GM10847 (cell line): ENCODE results near the gene ARID1A.

Source experiments
- POLR2A ChIP-seq: IDR thresholded peaks from 2 replicates; pipeline ENCODE4 v1.6.1; 2011; ENCODE audit not compliant: insufficient read length; ENCODE audit errors: extremely low read depth

ARID1A gene

DNA sequence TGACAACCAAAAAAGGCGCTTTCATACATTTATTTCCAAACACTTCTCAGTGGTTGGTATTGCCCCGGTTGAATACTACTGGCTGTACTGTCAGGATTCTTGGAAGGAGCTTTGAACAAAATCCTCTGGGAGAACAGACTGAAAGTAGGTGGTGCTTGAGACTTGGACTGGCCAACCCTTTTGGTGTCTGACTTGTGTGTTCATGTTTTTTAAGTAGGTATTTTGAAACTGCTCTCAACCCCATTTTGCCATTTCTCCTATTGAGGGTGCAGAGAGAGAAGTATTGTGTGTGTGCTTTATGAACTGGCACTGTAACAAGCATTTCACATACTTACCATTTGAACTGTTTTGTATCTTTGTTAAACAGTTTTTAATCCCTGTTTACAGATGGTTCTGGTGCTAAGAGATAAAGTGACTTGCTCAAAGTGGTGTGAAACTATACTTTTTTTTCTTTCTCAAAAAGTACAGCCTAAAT is 21.2 kb downstream of the ARID1A start:
- no peak for TF ChIP-seq POLR2A

GRCh38 chr1:26719205-26719604 is 23.4 kb downstream of the ARID1A start:
- no peak for TF ChIP-seq POLR2A

- no peak for TF ChIP-seq POLR2A
Measured at GRCh38 chr1:26721669-26722355, 26.0 kb downstream of the ARID1A start.

DNA sequence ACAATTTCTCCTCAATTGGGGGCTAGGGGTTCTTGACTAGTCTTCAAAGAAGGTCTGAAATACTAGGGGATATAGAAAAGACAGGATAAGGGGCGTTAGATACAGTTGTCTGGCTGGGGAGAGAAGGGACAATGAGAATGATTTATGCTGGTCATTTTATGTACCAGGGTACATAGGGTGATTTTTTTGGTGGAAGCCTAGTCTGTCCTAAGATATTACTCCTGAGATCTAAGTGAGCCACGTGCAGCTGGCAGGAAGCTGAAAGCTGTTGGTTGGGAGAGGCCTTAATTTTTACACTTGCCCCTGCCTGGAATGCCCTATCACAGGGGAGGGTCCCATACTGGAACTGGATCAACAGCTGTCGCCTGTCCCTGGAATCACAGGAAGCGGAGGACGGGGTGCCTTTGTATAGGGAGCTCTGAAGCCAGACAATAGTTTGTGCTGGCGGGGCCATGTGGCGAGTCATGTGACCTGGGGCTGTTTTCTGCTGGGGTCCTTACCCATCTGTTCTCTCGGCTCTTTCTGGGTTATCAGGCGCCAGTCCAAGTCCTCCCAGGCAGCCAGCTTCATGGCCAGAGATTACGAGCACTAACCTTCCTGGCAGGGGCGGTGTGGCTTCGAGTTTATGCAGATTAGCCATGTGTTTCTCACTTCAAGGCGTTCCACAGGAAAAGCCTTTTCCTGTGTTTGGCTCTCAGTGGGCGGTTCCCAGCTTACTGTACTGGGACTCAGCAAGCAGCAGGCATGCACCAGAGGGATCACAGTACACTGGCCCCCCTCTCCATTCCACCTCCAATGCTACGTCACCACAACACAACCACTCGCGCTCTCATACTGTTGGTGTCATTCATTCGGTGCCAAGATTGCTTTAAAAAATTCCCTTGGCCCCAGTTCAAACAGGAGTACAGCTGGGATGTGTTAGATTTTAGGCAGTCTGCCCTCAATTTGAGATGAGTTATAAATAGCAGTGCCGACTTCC is 27.5 kb downstream of the ARID1A start:
- TF ChIP-seq POLR2A: no peak

DNA sequence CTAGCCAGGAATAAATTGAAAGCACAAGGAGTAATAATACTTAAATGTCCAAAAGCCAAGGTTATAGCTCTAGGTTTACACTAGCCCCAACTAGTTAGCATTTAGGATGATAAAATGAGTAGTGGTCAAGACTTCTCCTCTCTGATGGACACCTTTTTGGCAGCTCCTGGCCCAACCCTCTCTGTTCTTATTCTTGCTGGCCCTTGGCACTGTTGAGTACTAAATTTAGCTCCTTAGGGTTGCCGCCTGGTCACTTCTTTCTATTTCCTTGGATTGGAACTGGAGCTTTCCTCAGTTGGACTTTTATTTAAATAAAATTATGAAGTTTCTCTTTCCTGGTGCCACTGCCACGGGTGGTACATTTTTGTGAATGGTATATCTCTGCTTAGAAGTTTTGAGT is 28.3 kb downstream of the ARID1A start:
- TF ChIP-seq POLR2A: no peak

GRCh38 chr1:26724926-26725325 is 29.1 kb downstream of the ARID1A start:
- no peak for TF ChIP-seq POLR2A

DNA sequence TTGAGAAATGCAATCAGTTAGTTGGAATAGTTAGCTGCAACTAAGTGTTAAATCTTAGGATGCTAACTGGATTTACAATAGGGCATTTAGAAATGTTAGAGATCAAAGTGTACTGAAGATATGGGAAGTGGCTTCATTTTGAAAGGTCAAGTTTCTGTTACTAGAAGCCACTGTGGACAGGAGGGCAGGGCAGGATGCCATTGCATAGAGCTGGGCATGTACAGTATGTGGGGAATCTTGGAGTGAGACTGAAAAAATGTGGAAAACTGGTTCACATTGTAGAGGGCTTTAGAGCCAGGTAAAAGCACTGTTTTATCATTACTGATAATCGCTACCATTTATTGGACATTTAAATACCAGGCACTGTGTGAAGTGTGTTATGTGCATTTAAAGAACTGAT is 31.0 kb downstream of the ARID1A start:
- no peak for TF ChIP-seq POLR2A

DNA sequence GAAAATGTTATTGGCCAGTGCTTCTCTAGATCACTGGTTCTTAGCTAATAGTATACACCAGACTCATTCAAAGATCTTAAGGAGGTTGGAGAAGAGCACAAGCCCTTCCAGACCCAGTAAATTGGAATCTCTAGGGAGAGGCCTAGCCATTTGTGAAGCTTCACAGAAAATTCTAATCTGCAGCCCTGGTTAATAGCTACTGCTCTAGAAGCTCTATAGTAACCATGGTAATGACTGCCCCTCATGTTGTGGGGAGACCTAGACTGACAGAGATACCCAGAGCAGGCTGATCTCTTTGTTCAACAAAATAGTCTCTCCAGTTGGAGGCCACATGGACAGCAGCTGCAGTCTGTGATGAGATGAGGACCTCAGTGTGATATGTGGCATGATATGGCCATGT is 31.7 kb downstream of the ARID1A start:
- no peak for TF ChIP-seq POLR2A

DNA sequence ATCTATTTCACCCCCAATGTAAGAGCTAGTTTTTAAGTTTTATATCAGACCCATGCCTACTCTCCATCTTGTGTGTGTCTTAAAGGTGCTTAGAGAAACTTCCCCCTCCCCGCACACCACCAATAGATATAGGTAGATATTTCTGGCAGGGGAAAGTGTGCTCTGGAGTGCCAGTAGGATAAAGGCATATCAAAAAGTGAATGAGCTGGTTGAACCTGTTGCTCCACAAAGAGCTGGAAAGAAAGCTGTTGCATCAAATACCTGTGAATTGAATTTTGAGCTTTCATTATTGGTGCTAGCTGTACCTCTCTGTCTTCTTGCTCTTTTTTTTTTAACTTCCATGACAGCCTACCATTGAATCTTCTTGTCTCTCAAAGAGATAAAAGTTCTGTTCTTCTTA is 32.8 kb downstream of the ARID1A start:
- TF ChIP-seq POLR2A: no peak

GRCh38 chr1:26729633-26730032 is 33.8 kb downstream of the ARID1A start:
- no peak for TF ChIP-seq POLR2A

DNA sequence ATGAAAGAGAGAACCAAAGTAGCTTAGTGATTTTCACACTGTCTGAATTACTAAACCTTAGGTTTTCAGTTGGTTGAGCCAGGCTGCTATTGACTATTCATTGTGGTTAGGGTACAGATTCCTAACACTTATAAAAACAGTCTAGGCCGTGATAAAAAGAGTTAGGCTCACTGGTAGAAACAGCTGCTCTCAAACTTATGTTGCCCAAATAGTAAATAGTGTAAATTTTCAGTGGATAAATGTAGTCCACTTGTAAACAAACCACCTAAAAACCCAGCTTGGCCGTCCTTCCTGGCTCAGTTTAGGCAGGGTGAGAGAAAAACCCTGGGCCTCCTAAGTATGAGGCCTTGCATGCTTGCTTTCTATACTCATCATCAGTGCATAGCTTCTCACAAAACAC is 34.9 kb downstream of the ARID1A start:
- no peak for TF ChIP-seq POLR2A

GRCh38 chr1:26731233-26731902 is 35.6 kb downstream of the ARID1A start:
- TF ChIP-seq POLR2A: no peak

DNA sequence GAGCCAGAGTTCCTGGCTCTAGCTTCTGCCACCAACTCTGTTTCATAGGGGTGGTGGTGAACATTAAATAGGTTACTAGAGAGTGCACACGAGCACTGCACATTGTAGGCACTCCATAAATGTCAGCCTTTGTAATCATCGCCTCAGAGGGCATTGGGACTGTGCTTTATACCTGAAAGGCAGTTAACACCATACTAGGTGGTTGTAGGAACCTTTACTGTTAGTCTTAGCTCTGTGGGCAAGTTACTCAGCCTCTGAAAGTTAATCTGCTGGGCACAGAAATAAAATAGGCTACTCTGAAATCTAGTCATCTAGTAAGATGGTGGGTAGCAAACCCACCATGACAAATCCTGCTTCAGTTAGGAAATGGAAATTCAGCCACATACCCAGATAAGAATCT is 37.6 kb downstream of the ARID1A start:
- TF ChIP-seq POLR2A: no peak

DNA sequence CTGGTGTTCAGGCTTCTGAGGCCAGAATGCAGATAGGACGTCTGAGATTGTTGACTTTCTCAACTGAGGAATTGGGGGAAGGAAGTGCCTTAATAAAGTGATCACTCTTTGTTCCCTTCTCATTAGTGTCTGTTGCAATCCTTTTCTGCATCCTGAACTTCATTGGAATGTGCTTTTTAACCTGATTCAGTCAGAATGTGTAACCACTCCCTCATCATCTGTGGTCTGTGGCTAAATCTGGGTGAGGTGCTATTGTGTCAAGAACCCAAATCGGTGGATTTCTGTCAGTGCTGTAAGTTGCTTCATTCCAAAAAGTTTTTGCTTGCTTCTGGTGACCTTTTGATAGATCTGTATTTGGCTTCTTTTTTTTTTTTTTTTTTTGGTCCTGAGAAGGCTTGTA is 38.2 kb downstream of the ARID1A start:
- no peak for TF ChIP-seq POLR2A

GRCh38 chr1:26734501-26735058 is 38.8 kb downstream of the ARID1A start:
- TF ChIP-seq POLR2A: no peak
